Measurements from ENCODE around the gene AKR1B1.

DNA sequence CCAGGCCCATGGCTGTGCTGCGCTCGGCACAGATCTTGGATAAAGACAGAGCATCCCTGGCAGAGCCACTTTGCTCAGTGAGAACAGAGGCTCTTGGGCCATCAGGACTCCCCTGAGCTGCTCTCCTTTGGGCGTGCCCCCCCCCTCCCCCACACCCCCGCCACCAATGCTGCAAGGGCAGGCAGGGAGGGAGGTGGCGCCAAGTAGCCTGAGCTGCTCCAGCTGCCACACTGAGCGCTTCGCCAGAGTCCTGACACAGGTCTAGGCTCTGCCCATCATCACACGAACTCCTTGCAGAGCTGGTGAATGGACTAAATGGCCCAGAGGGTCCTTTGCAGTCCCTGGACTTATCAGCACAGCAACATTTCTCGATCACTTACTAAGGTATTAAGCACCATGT lies 12.5 kb downstream of the AKR1B1 start:
- TF ChIP-seq, protein P1, sequence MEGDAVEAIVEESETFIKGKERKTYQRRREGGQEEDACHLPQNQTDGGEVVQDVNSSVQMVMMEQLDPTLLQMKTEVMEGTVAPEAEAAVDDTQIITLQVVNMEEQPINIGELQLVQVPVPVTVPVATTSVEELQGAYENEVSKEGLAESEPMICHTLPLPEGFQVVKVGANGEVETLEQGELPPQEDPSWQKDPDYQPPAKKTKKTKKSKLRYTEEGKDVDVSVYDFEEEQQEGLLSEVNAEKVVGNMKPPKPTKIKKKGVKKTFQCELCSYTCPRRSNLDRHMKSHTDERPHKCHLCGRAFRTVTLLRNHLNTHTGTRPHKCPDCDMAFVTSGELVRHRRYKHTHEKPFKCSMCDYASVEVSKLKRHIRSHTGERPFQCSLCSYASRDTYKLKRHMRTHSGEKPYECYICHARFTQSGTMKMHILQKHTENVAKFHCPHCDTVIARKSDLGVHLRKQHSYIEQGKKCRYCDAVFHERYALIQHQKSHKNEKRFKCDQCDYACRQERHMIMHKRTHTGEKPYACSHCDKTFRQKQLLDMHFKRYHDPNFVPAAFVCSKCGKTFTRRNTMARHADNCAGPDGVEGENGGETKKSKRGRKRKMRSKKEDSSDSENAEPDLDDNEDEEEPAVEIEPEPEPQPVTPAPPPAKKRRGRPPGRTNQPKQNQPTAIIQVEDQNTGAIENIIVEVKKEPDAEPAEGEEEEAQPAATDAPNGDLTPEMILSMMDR (IDR thresholded peaks at IDR 0.05; ENCODE audit: low read length) = no peak
- no peak for TF ChIP-seq EZH2 (optimal IDR thresholded peaks at IDR 0.05; ENCODE audit: low read depth, low read length)
